Glutamatergic neuron (in vitro differentiated cells): ENCODE measurements around the gene LRRC75B. TPM values are rescaled to one million over a fixed set of nuclear protein-coding genes. Genes with fewer than 3 reads are reported as not detected.

ENCODE experiments used
- DNase-seq: peaks from one replicate; pipeline ENCODE4 v3.0.0; 2022
- H3K27ac Mint-ChIP-seq: one replicate; pipeline ENCODE4 v1.8.0; 2020; ENCODE audit warnings: mild to moderate bottlenecking, mixed read lengths, inconsistent platforms; ENCODE audit not compliant: unreplicated experiment
- H3K27me3 Mint-ChIP-seq: one replicate; pipeline ENCODE4 v1.8.0; 2020; ENCODE audit warnings: mild to moderate bottlenecking, moderate library complexity, mixed read lengths, inconsistent platforms; ENCODE audit not compliant: unreplicated experiment
- H3K36me3 Mint-ChIP-seq: one replicate; pipeline ENCODE4 v1.8.0; 2020; ENCODE audit warnings: mild to moderate bottlenecking, mixed read lengths, inconsistent platforms; ENCODE audit not compliant: unreplicated experiment
- H3K4me1 Mint-ChIP-seq: one replicate; pipeline ENCODE4 v1.8.0; 2020; ENCODE audit warnings: mild to moderate bottlenecking, low read depth, mixed read lengths, inconsistent platforms; ENCODE audit not compliant: unreplicated experiment
- H3K4me3 Mint-ChIP-seq: one replicate; pipeline ENCODE4 v1.8.0; 2020; ENCODE audit warnings: mild to moderate bottlenecking, mixed read lengths, inconsistent platforms; ENCODE audit not compliant: unreplicated experiment
- H3K9me3 Mint-ChIP-seq: one replicate; pipeline ENCODE4 v1.8.0; 2020; ENCODE audit warnings: mild to moderate bottlenecking, moderate library complexity, mixed read lengths, inconsistent platforms; ENCODE audit not compliant: unreplicated experiment
- CTCF ChIP-seq: fragments of 200-600 bp; sonication (generic); IDR thresholded peaks from one replicate; pipeline ENCODE4 v1.5.0; 2021; ENCODE audit not compliant: partially characterized antibody, unreplicated experiment
- total RNA-seq: library from RNA; stranded (reverse); fragmentation: NEBNext Ultra II Directional; extraction: Animal tissue kit (Norgen Biotek cat#: 25700); gene quantifications from one replicate; pipeline ENCODE4 v1.2.1, GENCODE V29; 2021; ENCODE audit not compliant: unreplicated experiment

LRRC75B gene
- total RNA-seq, 1 donor from 2014 or later, result 63.6 TPM

GRCh38 chr22:24541681-24542515 is 51.0 kb downstream of the LRRC75B start:
- no peaks in the 10 kb centered on the region for H3K9me3 Mint-ChIP-seq

GRCh38 chr22:24540470-24540869 is 52.4 kb downstream of the LRRC75B start:
- no peak for DNase-seq
- no peak for TF ChIP-seq CTCF
- H3K9me3 Mint-ChIP-seq, result no peaks in the 10 kb centered on the region
- no peaks in the 10 kb centered on the region for H3K4me1 Mint-ChIP-seq
- peak overlapping the region; percentile 34 for H3K4me3 Mint-ChIP-seq
- H3K27ac Mint-ChIP-seq, result no peak overlapping the region
- H3K27me3 Mint-ChIP-seq, result peaks cover 6% of the 10 kb centered on the region
- H3K36me3 Mint-ChIP-seq, result no peaks in the 10 kb centered on the region

More at GRCh38 chr22:24541681-24542515, 51.0 kb downstream of the LRRC75B start:
- TF ChIP-seq CTCF, result no peak
- H3K4me3 Mint-ChIP-seq, result no peak overlapping the region
- H3K27ac Mint-ChIP-seq, result no peak overlapping the region
- no peaks in the 10 kb centered on the region for H3K4me1 Mint-ChIP-seq
- H3K36me3 Mint-ChIP-seq, result no peaks in the 10 kb centered on the region
- no peak for DNase-seq
- H3K27me3 Mint-ChIP-seq, result peaks cover 9% of the 10 kb centered on the region

- Mint-ChIP-seq H3K27ac (no peak overlapping the region), H3K36me3 (no peaks in the 10 kb centered on the region), H3K27me3 (peaks cover 3% of the 10 kb centered on the region), H3K4me3 (no peak overlapping the region), H3K9me3 (no peaks in the 10 kb centered on the region), H3K4me1 (no peaks in the 10 kb centered on the region)
- no peak for DNase-seq
- TF ChIP-seq CTCF, result no peak
Measured at GRCh38 chr22:24536089-24536488, 56.8 kb downstream of the LRRC75B start.

Other genes starting within 250 kb of the LRRC75B start
- 15.9 TPM for gene ADORA2A, start 165.5 kb downstream of the LRRC75B start, total RNA-seq
- 0.37 TPM for gene UPB1, start 97.7 kb downstream of the LRRC75B start, total RNA-seq
- 64.9 TPM for gene GUCD1, start 37.9 kb downstream of the LRRC75B start, total RNA-seq
- gene SNRPD3, start 37.1 kb downstream of the LRRC75B start, total RNA-seq, result 86.7 TPM
- 3.1 TPM for gene GGT1, start 10.1 kb upstream of the LRRC75B start, total RNA-seq
- not detected for gene PIWIL3, start 181.6 kb upstream of the LRRC75B start, total RNA-seq
- 1.2 TPM for gene SGSM1, start 213.1 kb upstream of the LRRC75B start, total RNA-seq